Measurements from ENCODE around the gene COL4A2.

Gene COL4A2

DNA sequence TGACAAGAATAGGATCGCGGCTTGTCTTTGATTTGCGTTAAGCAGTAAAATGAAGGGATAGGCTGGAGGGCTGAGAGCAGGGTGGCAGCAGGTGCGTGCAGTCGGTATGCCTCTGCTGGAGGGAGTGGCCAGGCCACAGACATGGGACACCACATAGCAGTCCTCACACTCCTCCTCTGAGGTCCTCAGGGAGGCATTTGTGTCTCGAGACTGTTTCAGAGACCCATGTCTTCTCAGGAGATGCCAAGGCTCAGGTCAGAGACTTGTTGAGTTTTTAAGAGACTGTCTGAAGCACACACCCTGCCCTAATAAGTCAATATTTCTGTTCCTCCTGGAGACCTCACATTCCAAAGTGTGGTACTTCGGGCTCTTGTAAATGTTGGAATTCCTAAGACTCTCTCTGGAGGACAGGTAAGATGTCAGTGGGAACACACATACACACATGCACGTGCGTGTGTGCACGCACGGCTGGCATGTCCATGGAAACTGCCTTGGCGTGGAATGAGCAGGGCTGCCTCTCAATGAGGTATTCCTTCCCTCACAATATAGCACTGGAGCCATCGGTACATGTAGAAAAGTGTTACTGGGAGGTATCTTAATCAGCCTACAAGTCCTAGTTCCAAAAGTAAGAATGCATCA lies 46.4 kb downstream of the COL4A2 start:
- no peak overlapping the region for H3K4me2 ChIP-seq (ENCODE audit: low read length)
- no peak overlapping the region for H2AFZ ChIP-seq (ENCODE audit: low read length)
- H3K27ac ChIP-seq (ENCODE audit: low read depth, low read length, poor library complexity, severe bottlenecking): no peak overlapping the region
- peaks cover 7% of the 10 kb centered on the region; the same call in 1 of the 2 replicates for H3K27me3 ChIP-seq (ENCODE audit: insufficient read depth, low read length)
- TF ChIP-seq, protein P1, sequence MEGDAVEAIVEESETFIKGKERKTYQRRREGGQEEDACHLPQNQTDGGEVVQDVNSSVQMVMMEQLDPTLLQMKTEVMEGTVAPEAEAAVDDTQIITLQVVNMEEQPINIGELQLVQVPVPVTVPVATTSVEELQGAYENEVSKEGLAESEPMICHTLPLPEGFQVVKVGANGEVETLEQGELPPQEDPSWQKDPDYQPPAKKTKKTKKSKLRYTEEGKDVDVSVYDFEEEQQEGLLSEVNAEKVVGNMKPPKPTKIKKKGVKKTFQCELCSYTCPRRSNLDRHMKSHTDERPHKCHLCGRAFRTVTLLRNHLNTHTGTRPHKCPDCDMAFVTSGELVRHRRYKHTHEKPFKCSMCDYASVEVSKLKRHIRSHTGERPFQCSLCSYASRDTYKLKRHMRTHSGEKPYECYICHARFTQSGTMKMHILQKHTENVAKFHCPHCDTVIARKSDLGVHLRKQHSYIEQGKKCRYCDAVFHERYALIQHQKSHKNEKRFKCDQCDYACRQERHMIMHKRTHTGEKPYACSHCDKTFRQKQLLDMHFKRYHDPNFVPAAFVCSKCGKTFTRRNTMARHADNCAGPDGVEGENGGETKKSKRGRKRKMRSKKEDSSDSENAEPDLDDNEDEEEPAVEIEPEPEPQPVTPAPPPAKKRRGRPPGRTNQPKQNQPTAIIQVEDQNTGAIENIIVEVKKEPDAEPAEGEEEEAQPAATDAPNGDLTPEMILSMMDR (IDR thresholded peaks at IDR 0.05; ENCODE audit: low read length): no peak
- no peak for TF ChIP-seq EZH2 (IDR thresholded peaks at IDR 0.05; ENCODE audit: borderline replicate concordance, low read length)
- H3K9me2 ChIP-seq (ENCODE audit: low read depth, low read length): no peaks in the 10 kb centered on the region
- H4K20me1 ChIP-seq (ENCODE audit: insufficient read depth, low read length): no peaks in the 10 kb centered on the region
- no peaks in the 10 kb centered on the region for H3K9me3 ChIP-seq (ENCODE audit: low read length)
- H3K36me3 ChIP-seq (ENCODE audit: insufficient read depth, low read length): no peaks in the 10 kb centered on the region
- no peak overlapping the region for H3K9ac ChIP-seq (ENCODE audit: low read length)
- H3F3A ChIP-seq (ENCODE audit: insufficient read depth, low read length): no peaks in the 10 kb centered on the region
- H3K79me2 ChIP-seq (ENCODE audit: insufficient read depth, low read length): no peaks in the 10 kb centered on the region
- H3K4me1 ChIP-seq (ENCODE audit: insufficient read depth, low read length, severe bottlenecking): no peaks in the 10 kb centered on the region
- no peak overlapping the region for H3K4me3 ChIP-seq (ENCODE audit: low read depth, low read length, poor library complexity, severe bottlenecking)

DNA sequence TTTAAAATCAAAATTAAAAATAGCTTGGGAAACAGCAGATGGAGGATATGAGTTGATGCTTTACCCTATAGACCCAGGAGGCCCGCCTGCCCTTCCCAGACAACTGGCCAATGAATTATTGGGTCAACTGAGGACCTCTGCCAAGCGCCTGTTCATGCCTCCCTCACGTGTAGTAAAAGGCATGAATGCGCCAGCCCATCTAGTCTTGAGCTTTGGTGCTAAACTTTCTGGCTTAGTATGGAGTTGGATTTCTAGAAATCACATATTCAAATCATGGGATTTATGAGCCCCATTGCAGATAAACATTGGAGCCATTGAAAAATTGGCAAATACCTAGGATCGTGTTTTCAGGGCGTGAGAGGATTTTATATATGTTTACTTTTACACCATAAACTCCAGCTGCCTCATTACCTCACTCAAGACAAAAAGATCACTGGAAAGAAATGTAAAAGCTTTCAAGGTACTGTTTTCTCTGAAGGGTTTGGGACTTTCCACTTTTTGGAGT lies 47.1 kb downstream of the COL4A2 start:
- Histone ChIP-seq H4K20me1 (ENCODE audit: insufficient read depth, low read length) (no peaks in the 10 kb centered on the region), H3K4me3 (ENCODE audit: low read depth, low read length, poor library complexity, severe bottlenecking) (no peak overlapping the region), H3K79me2 (ENCODE audit: insufficient read depth, low read length) (no peaks in the 10 kb centered on the region), H3K27ac (ENCODE audit: low read depth, low read length, poor library complexity, severe bottlenecking) (no peak overlapping the region), H3K27me3 (ENCODE audit: insufficient read depth, low read length) (peaks cover 6% of the 10 kb centered on the region; the same call in 1 of the 2 replicates), H3F3A (ENCODE audit: insufficient read depth, low read length) (no peaks in the 10 kb centered on the region), H3K4me2 (ENCODE audit: low read length) (no peak overlapping the region), H2AFZ (ENCODE audit: low read length) (no peak overlapping the region), H3K9me3 (ENCODE audit: low read length) (no peaks in the 10 kb centered on the region), H3K9ac (ENCODE audit: low read length) (no peak overlapping the region), H3K4me1 (ENCODE audit: insufficient read depth, low read length, severe bottlenecking) (no peaks in the 10 kb centered on the region), H3K36me3 (ENCODE audit: insufficient read depth, low read length) (no peaks in the 10 kb centered on the region), H3K9me2 (ENCODE audit: low read depth, low read length) (no peaks in the 10 kb centered on the region)
- no peak for TF ChIP-seq EZH2 (IDR thresholded peaks at IDR 0.05; ENCODE audit: borderline replicate concordance, low read length)
- TF ChIP-seq, protein P1 (IDR thresholded peaks at IDR 0.05; ENCODE audit: low read length): no peak

DNA sequence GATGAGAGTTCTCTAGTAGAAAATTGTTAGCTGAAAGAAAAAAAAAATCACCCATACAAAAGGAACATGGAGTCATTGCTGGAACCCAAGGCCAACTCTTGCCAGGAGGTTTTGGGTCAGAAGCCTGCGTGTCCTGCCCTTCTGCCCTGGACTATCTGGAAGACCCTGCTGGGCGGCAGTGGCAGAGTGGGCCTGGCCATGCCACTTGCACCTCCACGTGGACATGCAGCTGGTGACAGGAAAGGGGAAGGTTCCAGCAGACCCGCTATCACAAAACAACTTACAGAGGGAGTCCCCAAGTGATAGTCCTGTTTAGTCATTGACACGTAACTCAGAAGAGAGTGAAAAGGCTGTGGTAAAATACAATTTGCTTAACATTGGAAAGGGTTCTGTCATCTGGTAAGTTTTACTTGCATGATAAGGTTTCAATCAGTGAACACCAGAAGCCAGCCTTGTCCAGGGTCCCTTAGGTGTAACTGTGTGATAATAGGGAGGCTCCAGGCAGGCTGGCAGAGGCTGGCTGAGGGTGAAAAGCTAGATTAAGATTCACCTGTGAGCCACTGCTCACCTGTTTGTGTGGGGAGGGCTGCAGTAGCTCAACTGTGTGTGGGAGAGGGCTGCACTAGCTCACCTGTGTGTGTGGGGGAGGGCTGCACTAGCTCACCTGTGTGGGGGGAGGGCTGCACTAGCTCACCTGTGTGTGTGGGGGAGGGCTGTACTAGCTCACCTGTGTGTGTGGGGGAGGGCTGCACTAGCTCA lies 47.8 kb downstream of the COL4A2 start:
- Histone ChIP-seq H3K27ac (ENCODE audit: low read depth, low read length, poor library complexity, severe bottlenecking) (no peak overlapping the region), H3K36me3 (ENCODE audit: insufficient read depth, low read length) (no peaks in the 10 kb centered on the region), H3K79me2 (ENCODE audit: insufficient read depth, low read length) (no peaks in the 10 kb centered on the region), H3K9ac (ENCODE audit: low read length) (no peak overlapping the region), H3K27me3 (ENCODE audit: insufficient read depth, low read length) (0 out of 2 replicates have a peak, but pooled peaks cover under 1% of the 10 kb centered on the region), H3F3A (ENCODE audit: insufficient read depth, low read length) (no peaks in the 10 kb centered on the region), H3K9me3 (ENCODE audit: low read length) (no peaks in the 10 kb centered on the region), H2AFZ (ENCODE audit: low read length) (no peak overlapping the region), H3K4me3 (ENCODE audit: low read depth, low read length, poor library complexity, severe bottlenecking) (no peak overlapping the region), H3K4me2 (ENCODE audit: low read length) (no peak overlapping the region), H4K20me1 (ENCODE audit: insufficient read depth, low read length) (no peaks in the 10 kb centered on the region), H3K4me1 (ENCODE audit: insufficient read depth, low read length, severe bottlenecking) (no peaks in the 10 kb centered on the region), H3K9me2 (ENCODE audit: low read depth, low read length) (no peaks in the 10 kb centered on the region)
- TF ChIP-seq, protein P1 (IDR thresholded peaks at IDR 0.05; ENCODE audit: low read length): no peak
- TF ChIP-seq EZH2 (IDR thresholded peaks at IDR 0.05; ENCODE audit: borderline replicate concordance, low read length): no peak
